ENCODE results near the gene IGF2BP1. TPM values are rescaled to one million over a fixed set of nuclear protein-coding genes. Genes with fewer than 3 reads are reported as not detected.

IGF2BP1 gene
- polyA plus RNA-seq, 1 of the 3 experiments (the other 2 are of a cell fraction): 0.05 TPM

- POLR2A ChIA-PET: no interaction called here
- no peak overlapping the region for H2AFZ ChIP-seq (ENCODE audit: low read depth)
- no peak overlapping the region for H3K4me2 ChIP-seq
- H3F3A ChIP-seq (replicated peaks; ENCODE audit: insufficient read depth): no peaks in the 10 kb centered on the region
- CTCF ChIA-PET: interaction anchor here (1.2 to 6.5 kb wide), 4 partner anchors 10 to 321 kb away, joined by 3 to 64 read pairs (median 20); no protein-coding TSS in a partner anchor
- H3K9me2 ChIP-seq: no peaks in the 10 kb centered on the region
- 8% methylated on average over 2 of the region's 2 CpGs for WGBS (ENCODE audit: low lambda C conversion rate)
- H3K4me1 ChIP-seq (ENCODE audit: control insufficient read depth in 1 of 2, insufficient read depth in 2 of 2, low read depth in 1 of 2, low read length in 1 of 2): no peaks in the 10 kb centered on the region
- H3K27me3 ChIP-seq (ENCODE audit: insufficient read depth): peaks cover 95% of the 10 kb centered on the region
- no peaks in the 10 kb centered on the region for H3K79me2 ChIP-seq (ENCODE audit: insufficient read depth)
- no peaks in the 10 kb centered on the region for H4K20me1 ChIP-seq (ENCODE audit: insufficient read depth)
- no peak overlapping the region for H3K27ac ChIP-seq (ENCODE audit: low read depth in 2 of 2, low read length in 1 of 2)
- DNase-seq: no peak
- TF ChIP-seq ELF1 (IDR thresholded peaks at IDR 0.05) (no peak), MEF2A (IDR thresholded peaks at IDR 0.05; ENCODE audit: borderline replicate concordance, low read depth) (no peak), GATA2 (CRISPR knock-in tag; IDR thresholded peaks at IDR 0.05) (no peak), ZBTB33 (IDR thresholded peaks at IDR 0.05; ENCODE audit: borderline replicate concordance, low read depth) (no peak), FOXM1 (IDR thresholded peaks at IDR 0.05; ENCODE audit: low read depth) (no peak), GABPA (IDR thresholded peaks at IDR 0.05; ENCODE audit: low read depth) (no peak), EZH2phosphoT487 (IDR thresholded peaks at IDR 0.05; ENCODE audit: borderline replicate concordance, low read depth) (no peak), NFIC (IDR thresholded peaks at IDR 0.05; ENCODE audit: borderline replicate concordance) (no peak)
- TF ChIP-seq, protein P1, sequence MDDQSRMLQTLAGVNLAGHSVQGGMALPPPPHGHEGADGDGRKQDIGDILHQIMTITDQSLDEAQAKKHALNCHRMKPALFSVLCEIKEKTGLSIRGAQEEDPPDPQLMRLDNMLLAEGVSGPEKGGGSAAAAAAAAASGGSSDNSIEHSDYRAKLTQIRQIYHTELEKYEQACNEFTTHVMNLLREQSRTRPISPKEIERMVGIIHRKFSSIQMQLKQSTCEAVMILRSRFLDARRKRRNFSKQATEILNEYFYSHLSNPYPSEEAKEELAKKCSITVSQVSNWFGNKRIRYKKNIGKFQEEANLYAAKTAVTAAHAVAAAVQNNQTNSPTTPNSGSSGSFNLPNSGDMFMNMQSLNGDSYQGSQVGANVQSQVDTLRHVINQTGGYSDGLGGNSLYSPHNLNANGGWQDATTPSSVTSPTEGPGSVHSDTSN (IDR thresholded peaks at IDR 0.05): no peak
- no peak overlapping the region for H3K4me3 ChIP-seq (ENCODE audit: low read depth in 2 of 2, low read length in 1 of 2)
- no peaks in the 10 kb centered on the region for H3K36me3 ChIP-seq (replicated peaks in 1 of 2; ENCODE audit: control insufficient read depth in 1 of 2, insufficient read depth in 2 of 2, low read length in 1 of 2)
- no peak overlapping the region for H3K9ac ChIP-seq
- H3K9me3 ChIP-seq: no peaks in the 10 kb centered on the region
Measured at GRCh38 chr17:49045376-49045775, 48.2 kb downstream of the IGF2BP1 start.

DNA sequence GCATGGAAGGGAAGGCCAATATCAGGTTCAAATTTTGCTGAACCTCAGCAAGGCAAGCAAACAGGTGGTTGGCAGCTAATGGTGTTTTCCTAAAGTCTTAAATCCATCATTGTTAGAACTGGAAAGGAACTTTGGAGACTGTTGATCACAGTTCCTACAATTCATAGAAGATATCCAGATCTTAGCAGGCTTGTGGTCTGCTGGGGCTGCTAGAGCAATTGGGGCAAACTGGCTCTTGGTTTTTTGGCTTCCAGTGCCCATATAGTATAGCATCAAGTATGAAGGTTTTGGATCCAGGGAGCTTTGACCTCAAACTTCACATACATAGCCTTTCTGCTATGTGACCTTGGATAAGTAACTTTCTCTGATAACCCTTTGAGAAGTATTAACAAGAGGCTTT is 49.7 kb downstream of the IGF2BP1 start:
- Histone ChIP-seq H3K27me3 (ENCODE audit: insufficient read depth) (peaks cover 95% of the 10 kb centered on the region), H3K36me3 (replicated peaks in 1 of 2; ENCODE audit: control insufficient read depth in 1 of 2, insufficient read depth in 2 of 2, low read length in 1 of 2) (no peaks in the 10 kb centered on the region), H3K9me3 (no peaks in the 10 kb centered on the region), H3K79me2 (ENCODE audit: insufficient read depth) (no peaks in the 10 kb centered on the region), H2AFZ (ENCODE audit: low read depth) (no peak overlapping the region), H3K4me3 (ENCODE audit: low read depth in 2 of 2, low read length in 1 of 2) (no peak overlapping the region), H3K9me2 (no peaks in the 10 kb centered on the region), H3F3A (replicated peaks; ENCODE audit: insufficient read depth) (no peaks in the 10 kb centered on the region), H3K4me1 (ENCODE audit: control insufficient read depth in 1 of 2, insufficient read depth in 2 of 2, low read depth in 1 of 2, low read length in 1 of 2) (no peaks in the 10 kb centered on the region), H4K20me1 (ENCODE audit: insufficient read depth) (no peaks in the 10 kb centered on the region), H3K4me2 (no peak overlapping the region), H3K9ac (no peak overlapping the region), H3K27ac (ENCODE audit: low read depth in 2 of 2, low read length in 1 of 2) (no peak overlapping the region)
- no peak for DNase-seq
- ChIA-PET POLR2A (no interaction called here), CTCF (interaction anchor here (0.6 to 2.6 kb wide), 6 partner anchors 11 to 375 kb away, joined by 3 to 32 read pairs (median 9); no protein-coding TSS in a partner anchor)
- no peak for TF ChIP-seq FOXJ3 (CRISPR knock-in tag; IDR thresholded peaks at IDR 0.05)
- no peak for TF ChIP-seq RCOR1 (IDR thresholded peaks at IDR 0.05; ENCODE audit: low read length)
- TF ChIP-seq FOXM1 (IDR thresholded peaks at IDR 0.05; ENCODE audit: low read depth): no peak
- TF ChIP-seq REST (IDR thresholded peaks at IDR 0.05; ENCODE audit: low read depth, low read length): no peak
- TF ChIP-seq MEF2A (IDR thresholded peaks at IDR 0.05; ENCODE audit: borderline replicate concordance, low read depth): no peak
- no peak for TF ChIP-seq EZH2phosphoT487 (IDR thresholded peaks at IDR 0.05; ENCODE audit: borderline replicate concordance, low read depth)
- TF ChIP-seq GABPA (IDR thresholded peaks at IDR 0.05; ENCODE audit: low read depth): no peak
- TF ChIP-seq CTCF (IDR thresholded peaks at IDR 0.05): no peak
- TF ChIP-seq TAF1 (IDR thresholded peaks at IDR 0.05; ENCODE audit: borderline replicate concordance, low read depth, low read length): no peak
- TF ChIP-seq USF1 (IDR thresholded peaks at IDR 0.05; ENCODE audit: borderline replicate concordance, low read depth): no peak
- no peak for TF ChIP-seq NRF1 (IDR thresholded peaks at IDR 0.05; ENCODE audit: low read depth, low read length)
- TF ChIP-seq TCF12 (IDR thresholded peaks at IDR 0.05): no peak
- no peak for TF ChIP-seq EP300 (IDR thresholded peaks at IDR 0.05; ENCODE audit: borderline replicate concordance in 1 of 2, low read depth in 1 of 2, low read length in 1 of 2)
- TF ChIP-seq SIN3A (IDR thresholded peaks at IDR 0.05; ENCODE audit: borderline replicate concordance, low read depth, low read length): no peak

Measured in SK-N-SH (cell line).